DND-41 (cell line): ENCODE data around the gene TMEM164.

Source experiments
- ATAC-seq: fragments of 200-7000 bp; cut with Tn5 transposase; 3 replicates; pipeline ENCODE4 v1.9.1; 2021; ENCODE audit warnings: low read depth; ENCODE audit not compliant: insufficient read depth
- DNase-seq: peaks from one replicate; pipeline ENCODE4 v3.0.0-alpha.2; 2020
- H2AFZ ChIP-seq: 2 replicates; pipeline ENCODE4 v1.6.0; 2012; ENCODE audit warnings: low read depth, low read length
- H3K27ac ChIP-seq: 2 replicates; pipeline ENCODE4 v1.5.1; 2012; ENCODE audit warnings: low read length, inconsistent platforms
- H3K27me3 ChIP-seq: fragments of 200-600 bp; sonication (generic); 2 replicates; pipeline ENCODE4 v1.6.0; 2012; ENCODE audit warnings: low read length, mild to moderate bottlenecking, inconsistent platforms; ENCODE audit not compliant: insufficient read depth, poor library complexity
- H3K36me3 ChIP-seq: 2 replicates; pipeline ENCODE4 v1.5.1; 2012; ENCODE audit warnings: low read length, inconsistent platforms; ENCODE audit not compliant: insufficient read depth
- H3K4me1 ChIP-seq: 2 replicates; pipeline ENCODE4 v1.5.1; 2012; ENCODE audit warnings: mild to moderate bottlenecking, low read length; ENCODE audit not compliant: insufficient read depth
- H3K4me2 ChIP-seq: 2 replicates; pipeline ENCODE4 v1.6.0; 2012; ENCODE audit warnings: mild to moderate bottlenecking, moderate library complexity, low read length, inconsistent platforms; ENCODE audit not compliant: insufficient read depth
- H3K4me3 ChIP-seq, 2 experiments: fragments of 200-600 bp in 1 of 2; shearing (Covaris generic) in 1 of 2; 2 replicates each; pipeline ENCODE4 v1.5.1; 2012 to 2016; ENCODE audit warnings: inconsistent platforms in 2 of 2, low read length in 2 of 2, mild to moderate bottlenecking in 2 of 2, low read depth in 1 of 2, moderate library complexity in 1 of 2
- H3K79me2 ChIP-seq: 2 replicates; pipeline ENCODE4 v1.6.0; 2012; ENCODE audit warnings: low read length, inconsistent platforms; ENCODE audit not compliant: insufficient read depth
- H3K9ac ChIP-seq: 2 replicates; pipeline ENCODE4 v1.6.0; 2012; ENCODE audit warnings: low read depth, mild to moderate bottlenecking, inconsistent platforms, low read length, moderate library complexity
- H3K9me3 ChIP-seq: 2 replicates; pipeline ENCODE4 v1.5.1; 2012; ENCODE audit warnings: low read length, moderate library complexity, mild to moderate bottlenecking, inconsistent platforms; ENCODE audit not compliant: insufficient read depth, severe bottlenecking
- H4K20me1 ChIP-seq: 2 replicates; pipeline ENCODE4 v1.6.0; 2012; ENCODE audit warnings: low read length; ENCODE audit not compliant: insufficient read depth
- EZH2 ChIP-seq: IDR thresholded peaks from 3 replicates; pipeline ENCODE4 v1.6.1; 2012; ENCODE audit warnings: borderline replicate concordance, low read depth, mild to moderate bottlenecking, moderate library complexity, low read length, inconsistent platforms; ENCODE audit not compliant: severe bottlenecking
- TF ChIP-seq, protein P1 (sequence below): IDR thresholded peaks from 2 replicates; pipeline ENCODE4 v1.5.1; 2012; ENCODE audit warnings: borderline replicate concordance, low read length, moderate library complexity, mild to moderate bottlenecking; ENCODE audit not compliant: poor library complexity, severe bottlenecking; ENCODE audit errors: extremely low read depth

The TMEM164 gene

GRCh38 chrX:110051559-110051958, 48.6 kb downstream of the TMEM164 start:
- H2AFZ ChIP-seq, result no peak overlapping the region
- no peaks in the 10 kb centered on the region for H3K4me1 ChIP-seq
- no peaks in the 10 kb centered on the region for H3K79me2 ChIP-seq
- no peak overlapping the region for H3K4me2 ChIP-seq
- no peak overlapping the region for H3K27ac ChIP-seq
- ATAC-seq (no peak), DNase-seq (no peak)
- TF ChIP-seq EZH2, result no peak
- TF ChIP-seq, protein P1, sequence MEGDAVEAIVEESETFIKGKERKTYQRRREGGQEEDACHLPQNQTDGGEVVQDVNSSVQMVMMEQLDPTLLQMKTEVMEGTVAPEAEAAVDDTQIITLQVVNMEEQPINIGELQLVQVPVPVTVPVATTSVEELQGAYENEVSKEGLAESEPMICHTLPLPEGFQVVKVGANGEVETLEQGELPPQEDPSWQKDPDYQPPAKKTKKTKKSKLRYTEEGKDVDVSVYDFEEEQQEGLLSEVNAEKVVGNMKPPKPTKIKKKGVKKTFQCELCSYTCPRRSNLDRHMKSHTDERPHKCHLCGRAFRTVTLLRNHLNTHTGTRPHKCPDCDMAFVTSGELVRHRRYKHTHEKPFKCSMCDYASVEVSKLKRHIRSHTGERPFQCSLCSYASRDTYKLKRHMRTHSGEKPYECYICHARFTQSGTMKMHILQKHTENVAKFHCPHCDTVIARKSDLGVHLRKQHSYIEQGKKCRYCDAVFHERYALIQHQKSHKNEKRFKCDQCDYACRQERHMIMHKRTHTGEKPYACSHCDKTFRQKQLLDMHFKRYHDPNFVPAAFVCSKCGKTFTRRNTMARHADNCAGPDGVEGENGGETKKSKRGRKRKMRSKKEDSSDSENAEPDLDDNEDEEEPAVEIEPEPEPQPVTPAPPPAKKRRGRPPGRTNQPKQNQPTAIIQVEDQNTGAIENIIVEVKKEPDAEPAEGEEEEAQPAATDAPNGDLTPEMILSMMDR, result no peak
- no peaks in the 10 kb centered on the region for H3K9me3 ChIP-seq
- no peak overlapping the region for H3K9ac ChIP-seq
- peaks cover 2% of the 10 kb centered on the region; the same call in 1 of the 2 replicates for H3K36me3 ChIP-seq
- no peaks in the 10 kb centered on the region; the same call in 1 of the 2 replicates for H4K20me1 ChIP-seq
- no peaks in the 10 kb centered on the region for H3K27me3 ChIP-seq
- no peak overlapping the region for H3K4me3 ChIP-seq

DNA sequence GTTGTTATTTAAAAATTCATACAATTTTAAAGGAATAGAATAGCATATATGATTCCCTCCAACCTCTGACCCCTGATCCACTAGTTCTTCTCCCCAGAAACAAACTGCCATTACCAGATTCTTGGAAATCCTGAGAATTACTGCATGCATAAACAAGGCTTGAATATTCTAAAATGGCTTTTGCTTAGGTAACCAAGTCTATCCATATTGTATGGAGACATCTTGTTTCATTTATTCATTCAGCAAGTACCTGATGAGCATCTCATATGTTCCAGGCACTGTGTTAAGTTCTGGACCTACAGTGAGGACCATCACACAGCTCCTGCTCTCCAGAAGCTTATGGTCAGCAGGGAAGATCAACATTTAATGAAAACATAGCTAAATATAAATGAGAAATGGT, 49.4 kb downstream of the TMEM164 start:
- Histone ChIP-seq H3K79me2 (no peaks in the 10 kb centered on the region), H3K27ac (no peak overlapping the region), H3K9me3 (no peaks in the 10 kb centered on the region), H3K4me2 (no peak overlapping the region), H4K20me1 (no peaks in the 10 kb centered on the region; the same call in 1 of the 2 replicates), H3K4me3 (no peak overlapping the region), H3K9ac (no peak overlapping the region), H3K36me3 (peaks cover 2% of the 10 kb centered on the region; the same call in 1 of the 2 replicates), H3K4me1 (no peaks in the 10 kb centered on the region), H3K27me3 (no peaks in the 10 kb centered on the region), H2AFZ (no peak overlapping the region)
- ATAC-seq (no peak), DNase-seq (no peak)
- TF ChIP-seq, protein P1, result no peak
- TF ChIP-seq EZH2, result no peak

- Histone ChIP-seq H3K36me3 (peaks cover 2% of the 10 kb centered on the region; the same call in 1 of the 2 replicates), H3K79me2 (no peaks in the 10 kb centered on the region), H3K27me3 (no peaks in the 10 kb centered on the region), H4K20me1 (no peaks in the 10 kb centered on the region; the same call in 1 of the 2 replicates), H3K4me2 (no peak overlapping the region), H3K27ac (no peak overlapping the region), H3K9ac (no peak overlapping the region), H3K9me3 (no peaks in the 10 kb centered on the region), H2AFZ (no peak overlapping the region), H3K4me3 (no peak overlapping the region), H3K4me1 (no peaks in the 10 kb centered on the region)
- ATAC-seq (no peak), DNase-seq (no peak)
- TF ChIP-seq EZH2, result no peak
- TF ChIP-seq, protein P1, result no peak
Observed at GRCh38 chrX:110053453-110053852, 50.5 kb downstream of the TMEM164 start.

GRCh38 chrX:110055616-110056015, 52.7 kb downstream of the TMEM164 start:
- H3K9me3 ChIP-seq, result no peaks in the 10 kb centered on the region
- peaks cover 2% of the 10 kb centered on the region; the same call in 1 of the 2 replicates for H3K36me3 ChIP-seq
- DNase-seq (no peak), ATAC-seq (no peak)
- H3K4me2 ChIP-seq, result no peak overlapping the region
- no peak overlapping the region for H3K9ac ChIP-seq
- no peaks in the 10 kb centered on the region for H3K27me3 ChIP-seq
- no peaks in the 10 kb centered on the region for H3K79me2 ChIP-seq
- H3K4me3 ChIP-seq, result no peak overlapping the region
- H3K4me1 ChIP-seq, result no peaks in the 10 kb centered on the region
- no peak overlapping the region for H3K27ac ChIP-seq
- no peak overlapping the region for H2AFZ ChIP-seq
- TF ChIP-seq, protein P1, result no peak
- no peak for TF ChIP-seq EZH2
- no peaks in the 10 kb centered on the region for H4K20me1 ChIP-seq
